Lower lobe of right lung (tissue), 2 donors: ENCODE measurements around the gene GPRIN2. TPM values are rescaled to one million over a fixed set of nuclear protein-coding genes. Genes with fewer than 3 reads are reported as not detected.
"Not testable (repeated sequence)": the region's sequence is repeated elsewhere in the genome, so short reads cannot be mapped to it uniquely, and the experiment has no call there.

Experiments
- ATAC-seq, 2 donors: fragments of 200-7000 bp; cut with Tn5 transposase; one replicate each; pipeline ENCODE4 v1.9.1; 2020 to 2022; ENCODE audit warnings: mild to moderate bottlenecking in 2 of 2, moderate library complexity in 2 of 2
- DNase-seq: peaks from one replicate; pipeline ENCODE4 v3.0.0-alpha.2; 2020
- H3K27ac ChIP-seq: fragments of 200-600 bp; one replicate; pipeline ENCODE4 v1.8.0; 2022
- H3K27me3 ChIP-seq: fragments of 200-600 bp; one replicate; pipeline ENCODE4 v1.8.0; 2022; ENCODE audit warnings: low read depth
- H3K36me3 ChIP-seq: fragments of 200-600 bp; one replicate; pipeline ENCODE4 v1.8.0; 2022; ENCODE audit warnings: mild to moderate bottlenecking
- H3K4me1 ChIP-seq: fragments of 200-600 bp; one replicate; pipeline ENCODE4 v1.8.0; 2022
- H3K4me3 ChIP-seq: fragments of 200-600 bp; one replicate; pipeline ENCODE4 v1.8.0; 2022; ENCODE audit warnings: mild to moderate bottlenecking
- H3K9me3 ChIP-seq: fragments of 200-600 bp; one replicate; pipeline ENCODE4 v1.8.0; 2022
- intact Hi-C: fragments of 100-400 bp; cut with DNase I; formaldehyde crosslinking; loops from one replicate; pipeline ENCODE4 v1.11.0; 2022
- total RNA-seq: library from RNA; stranded (reverse); fragmentation: NEBNext Ultra II Directional; extraction: Animal tissue kit (Norgen Biotek cat#: 25700); gene quantifications from one replicate; pipeline ENCODE4 v1.2.1, GENCODE V29; 2021
- TF ChIP-seq, protein P1 (sequence below): fragments of 200-600 bp; IDR thresholded peaks from one replicate; pipeline ENCODE4 v1.8.0; 2022; ENCODE audit warnings: antibody characterized with exemption, mild to moderate bottlenecking
- donor health status: DM: no; HTN: yes; CAD: no; lungs with severe emphysema.

The GPRIN2 gene
- total RNA-seq, 1 donor from 2014 or later, result 42.1 TPM

DNA sequence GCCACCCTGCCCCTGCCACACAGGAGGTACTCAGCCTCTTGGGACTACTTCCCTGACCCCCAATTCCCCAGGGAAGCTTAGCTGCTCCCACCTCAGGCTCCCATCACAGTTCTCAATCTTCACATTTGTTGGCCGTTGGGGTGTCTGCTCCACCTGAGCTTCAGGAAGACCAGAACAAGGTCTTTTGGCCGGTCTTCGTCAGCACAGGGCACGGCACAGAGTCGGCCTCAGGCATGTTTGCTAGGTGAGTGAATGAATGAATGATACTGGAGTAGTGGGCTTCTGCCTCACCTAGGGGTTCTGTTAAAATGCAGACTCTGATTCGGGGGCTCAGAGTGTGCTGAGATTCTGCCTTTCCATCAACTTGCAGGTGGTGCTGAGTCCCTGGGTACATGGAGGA lies 20.3 kb downstream of the GPRIN2 start:
- Histone ChIP-seq H3K4me1 (peaks cover 11% of the 10 kb centered on the region), H3K36me3 (no peaks in the 10 kb centered on the region), H3K9me3 (no peaks in the 10 kb centered on the region), H3K27ac (no peak overlapping the region), H3K4me3 (no peak overlapping the region), H3K27me3 (peaks cover 16% of the 10 kb centered on the region)
- intact Hi-C loops, result no loop called here
- peak; percentile 41 for DNase-seq
- no peak for ATAC-seq
- TF ChIP-seq, protein P1, sequence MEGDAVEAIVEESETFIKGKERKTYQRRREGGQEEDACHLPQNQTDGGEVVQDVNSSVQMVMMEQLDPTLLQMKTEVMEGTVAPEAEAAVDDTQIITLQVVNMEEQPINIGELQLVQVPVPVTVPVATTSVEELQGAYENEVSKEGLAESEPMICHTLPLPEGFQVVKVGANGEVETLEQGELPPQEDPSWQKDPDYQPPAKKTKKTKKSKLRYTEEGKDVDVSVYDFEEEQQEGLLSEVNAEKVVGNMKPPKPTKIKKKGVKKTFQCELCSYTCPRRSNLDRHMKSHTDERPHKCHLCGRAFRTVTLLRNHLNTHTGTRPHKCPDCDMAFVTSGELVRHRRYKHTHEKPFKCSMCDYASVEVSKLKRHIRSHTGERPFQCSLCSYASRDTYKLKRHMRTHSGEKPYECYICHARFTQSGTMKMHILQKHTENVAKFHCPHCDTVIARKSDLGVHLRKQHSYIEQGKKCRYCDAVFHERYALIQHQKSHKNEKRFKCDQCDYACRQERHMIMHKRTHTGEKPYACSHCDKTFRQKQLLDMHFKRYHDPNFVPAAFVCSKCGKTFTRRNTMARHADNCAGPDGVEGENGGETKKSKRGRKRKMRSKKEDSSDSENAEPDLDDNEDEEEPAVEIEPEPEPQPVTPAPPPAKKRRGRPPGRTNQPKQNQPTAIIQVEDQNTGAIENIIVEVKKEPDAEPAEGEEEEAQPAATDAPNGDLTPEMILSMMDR, result no peak

DNA sequence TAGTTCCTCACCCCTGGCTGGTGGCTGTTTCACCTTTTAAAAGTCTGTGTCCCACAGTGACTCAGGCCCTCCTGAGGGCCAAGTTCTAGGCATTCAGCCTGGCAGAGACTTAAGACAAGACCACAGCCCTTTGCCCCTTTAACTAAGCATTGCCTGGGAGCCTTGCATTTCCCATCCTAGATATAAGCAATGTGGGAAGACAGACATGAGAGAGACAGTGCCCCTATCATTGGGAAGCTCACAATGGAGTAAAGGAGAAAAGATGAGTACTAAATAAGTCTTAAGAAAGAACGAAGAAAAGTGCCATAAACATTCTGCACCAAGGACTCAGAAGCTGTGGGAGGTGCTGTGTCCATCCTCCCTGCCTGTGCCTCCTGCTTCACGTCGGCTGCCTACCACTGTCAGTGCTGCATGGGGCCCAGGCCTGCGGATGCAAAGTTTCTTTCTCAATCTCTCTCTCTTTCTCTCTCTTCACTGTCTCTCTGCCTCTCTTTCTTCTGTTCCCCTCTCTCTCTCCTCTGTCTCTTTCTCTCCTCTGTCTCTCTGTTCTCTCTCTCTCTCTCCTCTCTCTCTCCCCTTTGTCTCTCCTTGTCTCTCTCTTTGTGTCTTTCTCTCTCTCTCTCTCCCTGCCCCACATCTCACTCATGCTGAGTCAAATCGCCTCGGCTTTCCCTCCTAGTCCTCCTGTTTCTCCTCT lies 21.5 kb downstream of the GPRIN2 start:
- intact Hi-C loops, result no loop called here
- DNase-seq (peak; percentile 42), ATAC-seq (no peak)
- Histone ChIP-seq H3K36me3 (no peaks in the 10 kb centered on the region), H3K4me1 (no peaks in the 10 kb centered on the region), H3K4me3 (no peak overlapping the region), H3K9me3 (no peaks in the 10 kb centered on the region), H3K27ac (no peak overlapping the region), H3K27me3 (peaks cover 5% of the 10 kb centered on the region)
- TF ChIP-seq, protein P1, result no peak

DNA sequence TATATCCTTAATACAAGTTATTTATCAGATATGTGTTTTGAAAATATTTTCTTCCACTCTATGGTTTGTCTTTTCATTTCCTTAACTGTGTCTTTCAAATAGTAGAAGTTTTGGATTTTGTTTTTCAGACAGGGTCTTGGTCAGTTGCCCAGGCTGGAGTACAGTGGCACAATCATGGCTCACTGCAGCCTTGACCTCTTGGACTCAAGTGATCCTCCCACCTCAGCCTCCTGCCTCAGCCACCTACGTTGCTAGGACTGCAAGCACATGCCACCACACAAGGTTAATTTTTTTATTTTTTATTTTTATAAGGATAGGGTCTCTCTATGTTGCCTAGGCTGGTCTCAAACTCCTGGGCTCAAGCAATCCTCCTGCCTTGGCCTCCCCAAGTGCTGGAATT lies 24.2 kb downstream of the GPRIN2 start:
- H3K4me1 ChIP-seq, H3K27ac ChIP-seq, H3K9me3 ChIP-seq, intact Hi-C loops, H3K4me3 ChIP-seq, ATAC-seq, H3K36me3 ChIP-seq, H3K27me3 ChIP-seq: not testable (repeated sequence)
- DNase-seq, result peak; percentile 41

DNA sequence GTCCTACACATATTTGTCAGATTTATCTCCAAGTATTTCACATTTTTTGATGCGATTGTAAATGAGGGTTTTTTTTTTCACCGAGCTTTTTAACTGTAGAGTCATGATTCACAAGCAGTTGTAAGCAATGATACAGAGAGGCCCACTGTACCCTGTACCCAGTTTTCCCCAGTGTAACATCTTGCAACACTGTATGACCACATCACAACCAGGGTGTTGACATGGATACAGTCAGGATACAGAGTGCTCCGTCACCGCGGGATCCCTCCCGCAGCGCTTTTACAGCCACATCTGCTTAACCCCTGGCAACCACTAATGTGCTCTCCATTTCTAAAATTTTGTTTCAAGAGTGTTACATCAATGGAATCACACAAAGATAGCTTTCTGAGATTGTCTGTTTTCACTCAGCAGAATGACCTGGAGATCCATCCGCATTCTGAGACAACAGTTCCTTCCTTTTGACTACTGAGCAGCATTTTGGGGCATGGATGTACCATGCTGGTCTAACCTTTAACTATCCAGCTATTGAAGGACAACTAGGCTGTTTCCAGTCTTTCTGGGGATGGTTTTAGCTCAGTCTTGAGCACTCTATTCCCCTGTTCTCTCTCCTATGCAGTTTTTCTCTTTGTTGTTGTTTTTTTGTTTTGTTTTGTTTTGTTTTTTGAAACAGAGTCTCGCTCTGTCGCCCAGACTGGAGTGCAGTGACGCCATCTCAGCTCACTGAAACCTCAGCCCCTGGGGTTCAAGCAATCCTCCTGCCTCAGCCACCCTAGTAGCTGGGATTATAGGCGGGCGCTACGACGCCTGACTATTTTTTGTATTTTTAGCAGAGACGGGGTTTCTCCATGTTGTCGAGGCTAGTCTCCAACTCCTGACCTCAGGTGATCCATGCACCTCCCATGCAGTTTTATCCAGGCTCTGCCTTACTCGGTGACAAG lies 25.9 kb downstream of the GPRIN2 start:
- peak; percentile 49 for DNase-seq
- TF ChIP-seq, protein P1, result no peak
- H3K4me3 ChIP-seq, result no peak overlapping the region
- no peak overlapping the region for H3K27ac ChIP-seq
- no peak for ATAC-seq
- no peaks in the 10 kb centered on the region for H3K4me1 ChIP-seq
- H3K27me3 ChIP-seq, result no peaks in the 10 kb centered on the region
- intact Hi-C loops, result no loop called here
- H3K36me3 ChIP-seq, result no peaks in the 10 kb centered on the region
- no peaks in the 10 kb centered on the region for H3K9me3 ChIP-seq

DNA sequence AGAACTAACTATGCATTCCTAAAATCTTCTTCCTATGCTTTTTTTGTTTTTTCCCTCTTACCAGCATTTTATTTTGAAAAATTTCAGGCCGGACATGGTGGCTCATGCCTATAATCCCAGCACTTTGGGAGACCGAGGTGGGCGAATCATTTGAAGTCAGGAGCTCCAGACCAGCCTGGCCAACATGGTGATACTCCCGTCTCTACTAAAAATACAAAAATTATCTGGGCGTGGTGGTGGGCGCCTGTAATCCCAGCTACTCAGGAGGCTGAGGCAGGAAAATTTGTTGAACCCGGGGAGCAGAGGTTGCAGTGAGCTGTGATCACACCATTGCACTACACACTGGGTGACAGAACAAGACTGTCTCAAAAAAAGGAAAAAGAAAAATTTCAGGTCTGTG lies 26.7 kb downstream of the GPRIN2 start:
- H3K4me3 ChIP-seq, H3K36me3 ChIP-seq, H3K9me3 ChIP-seq, H3K27ac ChIP-seq, H3K4me1 ChIP-seq, intact Hi-C loops, ATAC-seq, H3K27me3 ChIP-seq: not testable (repeated sequence)
- DNase-seq, result peak; percentile 38

DNA sequence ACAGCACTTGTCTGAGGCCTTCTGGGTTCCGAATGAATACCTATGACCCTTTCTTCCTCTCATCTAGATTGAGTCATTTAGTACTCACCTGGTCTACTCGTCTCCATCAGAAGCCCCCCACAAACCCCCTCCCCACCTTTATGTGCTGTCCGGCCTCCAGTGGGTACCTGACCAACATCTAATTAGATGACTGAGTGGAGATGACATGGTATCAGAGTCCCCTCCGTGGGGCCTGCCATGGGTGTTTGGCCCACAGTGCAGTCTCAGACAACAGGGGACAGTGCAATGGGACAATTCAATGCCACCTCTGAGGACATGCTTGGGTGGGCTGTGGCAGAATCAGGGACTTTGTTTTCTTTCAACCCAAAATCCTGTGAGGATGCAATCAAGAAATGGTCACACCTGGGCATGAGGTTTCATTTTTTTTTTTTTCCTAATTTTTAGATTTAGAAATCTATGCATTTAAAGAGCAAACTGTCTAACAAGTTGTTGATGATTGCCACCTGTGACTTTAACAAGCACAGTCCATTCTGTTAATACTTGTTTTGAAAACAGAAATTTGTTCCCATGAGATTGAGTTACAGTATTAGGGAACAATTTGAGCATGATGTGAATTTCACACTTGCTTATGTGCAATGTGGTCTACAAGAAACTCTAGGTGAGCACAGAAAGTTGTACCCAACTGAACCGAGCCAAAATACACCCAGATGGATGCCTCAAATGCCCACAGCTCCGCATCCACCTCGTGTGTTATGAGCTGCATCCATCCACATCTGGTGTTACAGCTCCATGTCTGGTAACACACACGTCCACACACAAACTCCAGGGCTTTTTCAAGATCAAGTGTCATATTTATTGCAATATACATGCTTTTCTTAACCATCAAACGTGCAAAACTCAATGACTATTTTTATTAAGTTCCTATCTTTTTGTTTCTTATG lies 27.5 kb downstream of the GPRIN2 start:
- DNase-seq (peak; percentile 47), ATAC-seq (no peak)
- TF ChIP-seq, protein P1, result no peak
- no peak overlapping the region for H3K27ac ChIP-seq
- no peaks in the 10 kb centered on the region for H3K27me3 ChIP-seq
- intact Hi-C loops, result no loop called here
- peaks cover 6% of the 10 kb centered on the region for H3K4me1 ChIP-seq
- H3K9me3 ChIP-seq, result no peaks in the 10 kb centered on the region
- no peaks in the 10 kb centered on the region for H3K36me3 ChIP-seq
- no peak overlapping the region for H3K4me3 ChIP-seq
